HG03432 (cell line): ENCODE measurements around the gene PIEZO1.

Experiments used
- ATAC-seq: cut with Tn5 transposase; IDR thresholded peaks from one replicate; pipeline ENCODE4 v1.9.1; 2021; ENCODE audit warnings: mild to moderate bottlenecking, moderate library complexity; ENCODE audit not compliant: unreplicated experiment

Gene PIEZO1

DNA sequence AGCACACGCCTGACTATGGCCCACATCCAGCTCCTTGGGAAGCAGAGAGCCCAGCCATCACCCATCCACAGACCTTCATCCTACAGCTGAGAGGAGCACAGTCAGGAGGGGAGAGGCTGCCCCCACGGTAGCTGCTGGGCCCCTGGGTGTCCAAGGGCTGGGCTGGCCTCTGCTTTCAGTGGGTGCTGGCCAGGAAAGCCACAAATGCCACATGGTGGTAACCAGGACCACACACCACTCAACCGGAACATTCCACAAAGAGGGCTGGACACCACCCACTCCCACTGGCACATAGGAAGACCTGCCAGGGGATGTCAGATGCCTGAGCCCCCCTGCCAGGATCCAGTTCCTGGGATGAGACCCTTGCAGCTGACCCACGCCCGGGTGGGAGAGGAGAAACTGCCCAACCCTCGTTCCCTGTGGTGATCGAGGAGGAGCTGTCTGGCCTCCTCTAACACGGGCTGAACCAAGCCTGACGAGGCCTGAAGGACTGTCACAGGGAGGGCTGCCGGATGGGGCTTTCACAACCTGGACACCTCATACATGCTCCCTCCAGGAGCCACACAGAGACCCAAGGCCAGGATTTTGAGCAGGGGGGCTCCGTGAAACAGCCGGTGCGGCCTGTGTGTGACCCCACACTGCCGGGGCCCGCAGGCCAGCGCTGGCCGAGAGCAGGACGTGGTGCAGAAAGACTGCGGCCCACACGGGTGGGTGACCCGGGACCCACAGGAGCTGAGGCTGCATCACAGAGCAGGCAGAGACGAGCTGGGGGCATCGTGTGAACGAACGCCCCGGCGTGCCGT is 30.7 kb downstream of the PIEZO1 start:
- ATAC-seq, result no peak

DNA sequence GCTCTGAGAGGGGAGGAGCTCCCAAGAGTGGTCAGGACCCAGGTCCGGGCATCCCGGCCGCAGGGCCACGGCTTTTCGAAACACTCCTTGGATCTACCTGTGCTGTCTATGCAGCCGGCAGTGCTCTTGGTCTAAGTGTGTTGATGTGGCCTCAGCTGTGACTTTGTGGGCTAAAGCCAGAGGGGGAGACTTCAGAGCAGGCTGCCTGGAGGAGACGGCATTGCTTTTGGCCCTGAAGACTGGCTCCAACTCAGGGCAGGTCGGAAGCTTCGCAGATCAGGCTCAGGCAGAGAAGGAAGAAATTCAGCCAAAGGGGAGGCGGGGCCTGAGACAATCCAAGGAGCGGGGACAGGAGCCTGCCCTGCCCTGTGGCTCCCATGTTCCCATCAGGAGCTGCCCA is 31.4 kb downstream of the PIEZO1 start:
- ATAC-seq, result no peak

DNA sequence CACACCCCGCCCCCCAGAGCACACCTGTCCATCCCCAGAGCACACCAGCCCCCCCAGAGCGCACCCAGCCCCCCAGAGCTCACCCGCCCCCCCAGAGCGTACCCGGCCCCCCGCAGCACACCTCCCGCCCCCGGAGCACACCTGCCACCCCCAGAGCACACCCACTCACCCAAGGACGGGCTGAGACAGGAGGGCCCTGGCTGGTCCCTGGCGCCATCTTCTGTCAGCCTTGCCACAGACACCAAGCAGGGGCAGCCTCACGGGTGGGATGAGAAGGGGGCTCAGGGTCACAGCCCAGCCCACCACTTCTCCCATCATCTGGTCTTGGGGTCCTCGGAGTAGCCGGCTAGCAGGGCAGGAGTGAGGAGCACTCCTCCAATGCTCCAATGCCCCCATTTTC is 31.8 kb downstream of the PIEZO1 start:
- no peak for ATAC-seq

DNA sequence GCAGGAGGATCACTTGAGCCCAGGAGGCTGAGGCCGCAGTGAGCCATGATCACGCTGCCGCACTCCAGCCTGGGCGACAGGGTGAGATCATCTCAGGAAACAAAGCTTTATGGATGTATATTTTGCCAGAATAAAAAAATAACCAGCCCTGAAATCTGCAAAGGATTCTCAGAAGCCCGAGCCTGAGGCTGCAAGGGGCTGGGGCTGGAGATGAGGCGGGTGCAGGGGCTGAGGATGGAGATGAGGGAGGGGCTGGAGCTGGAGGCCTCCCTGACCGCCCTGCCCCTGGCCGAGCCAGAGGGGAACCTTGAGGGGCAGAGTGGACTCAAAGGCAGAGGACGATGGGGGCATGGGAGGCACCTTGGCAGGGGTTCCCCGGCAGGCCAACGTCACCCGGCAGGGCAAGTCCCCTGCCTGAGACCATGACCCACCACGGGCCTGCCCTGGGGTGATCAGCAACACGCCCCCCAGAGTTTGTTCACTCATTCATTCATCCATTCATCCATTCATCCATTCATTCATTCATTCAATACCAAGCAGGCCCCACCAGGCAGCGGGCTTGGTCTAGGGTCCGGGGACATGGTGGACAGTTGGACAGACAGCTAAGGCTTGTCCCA is 32.5 kb downstream of the PIEZO1 start:
- no peak for ATAC-seq

DNA sequence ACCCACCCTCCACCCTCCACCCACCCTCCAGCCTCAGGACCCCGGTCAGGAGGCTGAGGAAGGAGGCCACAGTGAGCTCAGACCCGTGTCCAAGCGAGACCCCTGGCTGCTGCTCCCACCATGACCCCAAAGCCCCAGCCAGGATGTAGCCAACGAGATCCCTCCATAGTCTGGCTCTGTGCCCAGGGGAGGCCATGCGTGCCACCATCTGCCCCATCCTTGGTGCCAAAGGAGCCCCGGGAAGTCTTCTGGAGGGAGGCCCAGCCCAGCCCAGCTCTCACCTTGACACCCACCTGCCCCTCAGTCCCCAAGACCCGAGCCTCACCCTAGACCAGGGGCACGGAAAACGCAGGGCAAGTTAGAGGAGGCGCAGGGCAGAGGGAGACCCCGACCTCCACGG is 34.2 kb downstream of the PIEZO1 start:
- no peak for ATAC-seq

DNA sequence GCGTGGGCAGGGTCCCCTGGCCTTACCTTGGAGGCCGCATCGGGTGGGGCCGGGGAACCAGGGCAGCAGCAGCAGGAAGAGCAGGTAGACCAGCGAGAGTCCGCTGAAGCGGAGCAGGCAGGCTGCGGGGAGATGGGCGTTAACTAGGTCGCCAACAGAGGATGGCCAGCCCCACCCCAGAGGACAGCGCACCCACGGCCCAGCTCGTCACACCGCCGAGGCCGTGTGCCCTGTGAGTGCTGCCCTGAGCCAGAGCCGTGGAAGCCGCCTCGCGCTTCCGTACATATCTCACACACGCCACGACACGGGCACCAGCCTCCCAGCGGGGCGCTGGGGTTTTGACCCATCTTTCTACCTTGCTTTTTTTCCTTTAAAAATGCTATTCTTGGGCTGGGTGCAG is 35.7 kb downstream of the PIEZO1 start:
- no peak for ATAC-seq

DNA sequence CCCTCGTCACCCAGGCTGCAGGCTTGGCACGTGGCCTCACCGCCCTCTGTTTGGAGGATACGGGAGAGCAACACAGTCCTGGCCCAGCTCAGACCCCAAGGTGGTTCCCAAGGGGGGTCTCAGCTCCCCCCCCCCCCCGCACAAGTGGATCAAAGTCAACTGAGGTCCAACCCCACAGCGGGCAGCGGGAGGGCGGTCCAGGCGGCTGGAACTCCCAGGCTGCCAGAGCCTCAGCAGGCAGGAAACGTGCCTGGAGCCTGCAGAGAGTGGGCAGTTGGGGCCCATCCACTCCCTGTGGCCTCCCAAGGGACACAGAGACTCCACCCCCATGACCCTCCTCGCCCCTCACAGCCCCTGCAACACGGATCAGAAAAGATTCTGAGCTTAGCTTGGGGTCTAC is 36.7 kb downstream of the PIEZO1 start:
- ATAC-seq, result no peak

DNA sequence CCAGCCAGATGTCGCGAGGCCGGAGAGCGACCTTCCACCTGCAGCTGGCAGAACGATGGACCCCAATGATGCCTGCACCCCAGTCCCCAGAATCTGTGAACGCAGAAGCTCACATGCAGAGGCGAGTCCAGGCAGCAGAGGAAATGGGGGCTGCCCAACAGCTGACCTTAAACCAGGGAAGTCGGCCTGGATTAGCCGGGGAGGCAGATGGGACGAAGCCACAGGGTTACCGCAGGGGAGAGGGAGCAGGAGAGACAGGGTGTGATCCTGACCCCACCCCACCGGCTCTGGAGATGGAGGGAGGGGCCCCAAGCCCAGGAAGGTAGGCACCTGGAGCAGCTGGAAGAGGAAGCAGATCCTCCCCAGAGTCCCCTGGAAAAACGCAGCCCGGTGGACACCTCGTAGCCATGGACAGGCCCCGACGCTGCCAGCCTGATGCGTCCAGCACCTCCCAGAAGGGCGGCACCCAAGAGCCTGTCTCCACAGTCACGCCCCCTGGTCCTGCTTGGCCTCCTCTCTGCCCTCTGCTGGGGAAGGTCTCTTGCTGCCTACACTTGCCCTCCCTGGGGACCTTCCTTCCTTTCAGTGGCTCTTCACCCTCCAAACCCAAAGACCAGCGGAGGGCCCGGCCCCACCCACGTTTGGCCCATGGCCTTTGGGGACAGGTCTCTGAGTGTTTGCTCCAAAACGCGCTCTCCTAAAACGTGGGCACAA is 37.3 kb downstream of the PIEZO1 start:
- ATAC-seq, result no peak

DNA sequence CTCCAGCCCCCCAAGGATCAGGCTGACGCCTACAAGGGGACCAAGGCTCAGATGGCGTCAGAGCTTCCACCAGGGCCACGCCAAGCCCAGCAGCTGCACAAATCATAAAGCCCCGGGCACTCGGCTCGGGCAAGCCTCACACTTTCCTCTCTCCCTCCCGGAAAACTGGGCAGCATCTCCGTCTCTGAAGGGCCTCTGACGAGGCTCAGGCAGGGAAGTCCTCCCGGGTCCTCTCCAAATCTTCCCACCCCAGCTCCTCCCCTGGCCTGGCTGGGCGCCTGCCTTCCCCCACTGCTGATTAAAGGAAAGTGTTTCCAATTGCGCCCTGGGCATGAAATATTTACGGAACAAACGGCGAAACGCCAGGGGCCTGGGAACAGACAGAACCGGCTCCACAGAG is 38.5 kb downstream of the PIEZO1 start:
- ATAC-seq, result no peak

DNA sequence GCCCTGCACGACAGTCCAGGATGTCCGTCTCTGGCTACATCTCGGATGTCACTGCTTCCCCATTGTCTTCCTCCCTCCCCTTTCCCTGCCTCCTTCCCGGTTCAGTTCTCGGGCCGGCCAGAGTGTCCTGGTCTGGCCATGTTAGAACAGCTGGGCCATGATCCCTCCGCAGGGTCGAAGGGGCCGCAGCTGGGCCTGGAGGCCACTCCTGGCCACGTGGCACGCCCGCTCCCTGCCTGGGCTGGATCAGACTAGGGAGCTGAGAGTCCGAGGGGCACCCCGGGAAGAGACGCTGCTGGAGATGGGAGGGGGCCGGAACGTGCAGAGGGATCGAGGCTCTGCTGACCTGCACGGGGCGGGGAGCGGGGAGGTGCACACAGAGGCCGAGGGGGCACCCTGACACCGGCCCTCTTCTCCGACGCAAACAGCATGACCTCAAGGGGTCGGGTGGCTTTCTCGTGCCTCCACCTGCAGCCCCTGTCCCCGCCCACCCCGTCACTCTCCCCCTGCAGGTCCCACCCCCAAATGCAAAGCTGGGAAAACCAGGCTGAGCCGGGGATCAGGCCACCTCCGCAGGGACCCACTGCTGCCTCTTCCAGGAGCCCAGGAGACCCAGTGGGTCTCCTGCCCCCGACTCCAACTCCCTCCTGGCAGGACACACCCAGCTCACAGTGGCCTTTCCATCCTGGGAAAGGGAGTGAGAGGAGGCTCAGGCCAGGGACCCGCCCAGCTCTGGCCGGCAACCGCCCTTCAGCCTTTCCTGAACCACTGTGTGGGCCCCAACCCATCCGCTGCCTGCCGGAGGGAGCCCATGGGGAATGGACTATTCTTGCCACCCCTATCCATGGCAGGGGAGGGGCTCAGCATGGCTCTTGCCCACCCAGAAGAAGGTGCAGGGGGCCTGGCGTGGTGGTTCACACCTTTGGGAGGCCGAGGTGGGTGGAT is 40.2 kb downstream of the PIEZO1 start:
- no peak for ATAC-seq

DNA sequence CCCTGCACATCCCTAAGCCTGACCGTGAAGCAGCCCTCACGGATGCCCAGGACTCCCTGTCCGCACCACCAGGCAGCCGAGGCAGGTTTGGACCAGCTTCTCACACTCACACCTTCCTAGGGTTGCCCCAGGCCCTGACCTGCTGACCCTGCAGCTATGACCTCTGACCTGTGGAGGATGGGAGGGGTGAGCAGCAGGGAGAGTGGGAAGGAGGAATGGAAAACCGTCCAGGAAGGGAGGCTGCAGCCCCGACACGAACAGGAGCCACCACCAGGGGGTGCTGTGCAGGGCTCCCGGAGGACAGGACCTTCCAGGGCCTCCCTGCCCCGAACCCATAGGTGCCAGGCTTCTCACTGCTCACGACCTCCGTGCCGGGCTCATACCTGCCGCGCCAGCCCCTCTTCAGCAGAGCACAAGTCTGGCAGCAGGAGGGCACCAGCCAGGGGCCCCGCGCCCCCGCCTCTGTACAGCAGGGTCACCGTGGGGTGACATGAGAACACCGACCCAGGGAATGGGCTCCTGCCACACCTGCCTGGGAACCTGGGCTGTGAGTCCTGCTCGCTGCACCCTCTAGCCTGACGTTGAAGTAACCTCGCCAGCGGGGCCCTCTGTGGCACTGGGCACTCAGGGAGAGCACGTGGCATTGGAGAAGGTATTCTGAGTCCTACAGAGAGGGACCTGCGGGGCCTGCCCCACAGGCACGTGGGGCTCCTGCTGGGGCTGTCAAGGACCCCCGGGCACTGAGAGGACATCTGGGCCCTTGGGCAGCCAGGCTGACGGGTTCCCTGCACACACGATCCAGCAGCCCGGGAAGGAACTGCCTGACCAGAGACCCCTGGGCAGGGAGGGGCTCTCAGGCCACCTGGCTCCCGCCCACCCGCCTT is 41.1 kb downstream of the PIEZO1 start:
- ATAC-seq, result no peak

DNA sequence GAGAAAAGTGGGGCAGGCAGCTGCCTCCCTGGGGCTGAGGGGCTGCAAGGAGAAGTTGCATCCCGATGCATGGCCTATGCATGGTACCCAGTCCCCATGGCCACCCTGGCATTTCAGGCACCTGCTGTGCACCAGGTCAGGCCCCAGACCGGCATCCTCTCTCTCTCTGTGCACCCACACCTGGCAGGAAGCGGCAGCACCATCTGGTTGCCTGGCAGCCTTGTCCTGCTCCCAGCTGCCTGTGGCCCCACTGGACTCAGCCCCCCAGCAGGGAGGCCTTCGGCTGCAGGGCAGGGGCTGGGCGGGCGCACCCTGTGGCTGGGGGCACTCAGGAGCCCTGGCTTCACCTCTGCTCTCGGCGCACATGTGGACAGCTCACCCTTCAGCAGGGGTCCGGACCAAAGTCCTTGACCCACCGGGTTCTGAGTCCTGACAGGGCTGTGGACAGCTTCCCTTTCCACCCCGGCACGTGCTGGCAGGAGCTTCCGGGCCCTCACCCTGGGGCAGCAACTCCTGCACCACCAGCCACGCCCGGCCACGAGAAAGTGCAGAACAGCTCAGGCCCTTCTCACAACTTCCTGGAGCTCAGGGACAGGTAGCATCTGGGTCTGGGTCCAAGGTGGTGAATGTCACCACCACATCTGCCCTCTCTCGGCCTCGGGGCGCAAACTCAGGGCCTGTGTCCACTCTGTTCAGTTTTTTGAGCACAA is 42.0 kb downstream of the PIEZO1 start:
- ATAC-seq, result no peak

DNA sequence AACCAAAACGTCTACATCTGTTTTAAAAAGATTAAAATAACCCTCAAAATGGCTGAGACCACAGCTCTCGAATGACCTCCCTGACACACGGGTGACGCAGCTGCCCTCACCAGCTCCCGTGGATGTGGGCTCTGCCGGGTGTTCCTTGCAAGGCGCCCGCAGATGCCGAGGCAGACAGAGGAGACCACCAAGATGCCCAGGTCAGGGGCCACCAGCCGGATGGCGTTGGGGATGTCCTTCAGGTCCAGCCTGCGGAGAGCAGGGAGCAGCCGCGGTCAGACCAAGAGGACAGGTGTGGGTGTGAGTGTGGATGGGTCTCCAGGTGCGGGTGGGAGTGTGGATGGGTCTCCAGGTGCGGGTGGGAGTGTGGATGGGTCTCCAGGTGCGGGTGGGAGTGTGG is 43.7 kb downstream of the PIEZO1 start:
- no peak for ATAC-seq

DNA sequence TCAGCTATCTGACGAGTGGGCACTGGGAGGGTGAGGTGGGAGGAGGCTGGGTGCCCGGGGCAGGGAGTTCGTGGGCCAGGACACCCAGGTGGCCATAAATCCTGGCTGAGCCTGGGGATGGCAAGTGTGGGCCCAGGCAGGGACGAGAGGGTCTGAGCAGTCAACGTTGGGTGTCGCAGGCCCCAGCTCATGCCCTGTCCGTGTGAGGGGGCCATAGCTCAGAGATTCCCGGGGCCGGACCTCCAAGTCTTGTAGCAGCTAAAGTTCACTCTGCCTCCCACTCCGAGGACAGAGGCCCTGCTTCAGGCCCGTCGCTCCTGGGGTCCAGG is 44.3 kb downstream of the PIEZO1 start:
- ATAC-seq, result no peak

DNA sequence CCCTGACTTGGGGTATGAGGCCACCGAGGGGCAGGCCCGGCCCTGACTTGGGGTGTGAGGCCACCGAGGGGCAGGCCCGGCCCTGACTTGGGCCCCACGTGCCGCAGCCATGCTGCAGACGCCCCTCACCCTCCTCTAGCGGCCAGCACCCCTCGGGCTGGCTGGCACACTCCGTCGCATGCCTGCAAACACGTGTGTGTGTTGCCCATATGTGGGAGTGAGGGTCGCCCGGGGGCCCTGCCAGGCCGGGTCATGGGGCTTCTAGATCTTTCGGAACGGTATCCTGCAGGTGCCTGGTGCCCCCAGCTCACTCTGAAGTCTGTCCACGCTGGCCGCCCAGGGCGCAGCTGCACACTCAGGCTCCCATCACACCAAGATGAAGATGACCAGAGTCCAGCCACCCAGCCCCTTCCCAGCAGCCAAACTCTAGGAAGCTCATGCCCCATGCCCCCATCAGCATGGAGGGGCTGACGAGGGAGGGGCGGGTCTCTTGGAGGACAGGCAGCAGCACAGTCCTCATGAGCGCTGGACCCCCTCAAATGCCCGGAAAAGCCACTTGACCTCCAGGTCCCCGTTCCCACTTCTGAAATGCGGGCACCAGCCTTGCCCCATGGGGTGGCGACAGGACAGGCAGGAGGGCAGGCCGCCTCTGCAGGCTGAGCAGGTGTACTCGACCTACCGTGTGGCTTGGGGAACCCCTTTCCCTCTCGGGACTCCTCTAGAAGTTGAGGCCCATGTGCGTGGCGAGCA is 44.9 kb downstream of the PIEZO1 start:
- ATAC-seq, result no peak

DNA sequence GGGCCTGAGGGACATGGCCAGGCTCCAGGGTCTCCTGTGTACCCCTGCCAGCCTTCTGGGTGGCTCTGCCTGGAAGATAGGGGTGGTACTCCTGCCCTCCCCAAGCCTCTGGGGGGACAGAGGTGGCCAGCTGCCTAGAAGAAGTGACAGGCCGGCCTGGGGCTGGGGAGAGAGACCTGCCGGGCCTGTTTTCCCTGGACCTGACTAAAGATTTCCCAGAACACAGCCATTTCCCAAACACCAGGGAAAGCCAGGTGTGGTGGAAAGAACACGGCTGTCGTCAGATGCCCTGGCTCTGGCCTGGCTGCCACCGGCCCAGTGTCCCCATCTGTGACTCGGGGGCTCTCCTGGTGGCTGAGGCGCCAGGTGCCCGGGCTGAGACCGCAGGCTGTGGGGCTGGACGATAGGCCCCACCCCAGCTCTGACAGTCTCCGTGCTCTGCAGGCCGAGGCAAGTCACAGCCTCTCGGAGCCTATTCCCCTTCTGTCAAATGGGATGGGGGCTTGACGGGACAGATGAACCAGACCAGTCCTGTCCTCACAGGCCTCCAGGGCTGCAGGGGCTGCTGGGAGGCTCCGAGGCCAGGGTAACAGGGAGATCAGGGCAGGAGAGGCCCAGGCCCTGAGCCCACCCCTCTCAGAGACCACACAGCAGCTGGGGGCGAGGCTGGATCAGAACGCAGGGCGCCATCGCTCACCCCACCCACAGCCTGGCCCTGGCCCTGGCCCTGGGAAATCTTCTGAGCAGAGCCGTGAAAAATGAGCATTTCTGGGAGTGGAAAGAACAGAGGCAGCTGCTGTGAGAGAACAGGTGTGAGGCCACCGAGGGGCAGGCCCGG is 45.7 kb downstream of the PIEZO1 start:
- no peak for ATAC-seq

DNA sequence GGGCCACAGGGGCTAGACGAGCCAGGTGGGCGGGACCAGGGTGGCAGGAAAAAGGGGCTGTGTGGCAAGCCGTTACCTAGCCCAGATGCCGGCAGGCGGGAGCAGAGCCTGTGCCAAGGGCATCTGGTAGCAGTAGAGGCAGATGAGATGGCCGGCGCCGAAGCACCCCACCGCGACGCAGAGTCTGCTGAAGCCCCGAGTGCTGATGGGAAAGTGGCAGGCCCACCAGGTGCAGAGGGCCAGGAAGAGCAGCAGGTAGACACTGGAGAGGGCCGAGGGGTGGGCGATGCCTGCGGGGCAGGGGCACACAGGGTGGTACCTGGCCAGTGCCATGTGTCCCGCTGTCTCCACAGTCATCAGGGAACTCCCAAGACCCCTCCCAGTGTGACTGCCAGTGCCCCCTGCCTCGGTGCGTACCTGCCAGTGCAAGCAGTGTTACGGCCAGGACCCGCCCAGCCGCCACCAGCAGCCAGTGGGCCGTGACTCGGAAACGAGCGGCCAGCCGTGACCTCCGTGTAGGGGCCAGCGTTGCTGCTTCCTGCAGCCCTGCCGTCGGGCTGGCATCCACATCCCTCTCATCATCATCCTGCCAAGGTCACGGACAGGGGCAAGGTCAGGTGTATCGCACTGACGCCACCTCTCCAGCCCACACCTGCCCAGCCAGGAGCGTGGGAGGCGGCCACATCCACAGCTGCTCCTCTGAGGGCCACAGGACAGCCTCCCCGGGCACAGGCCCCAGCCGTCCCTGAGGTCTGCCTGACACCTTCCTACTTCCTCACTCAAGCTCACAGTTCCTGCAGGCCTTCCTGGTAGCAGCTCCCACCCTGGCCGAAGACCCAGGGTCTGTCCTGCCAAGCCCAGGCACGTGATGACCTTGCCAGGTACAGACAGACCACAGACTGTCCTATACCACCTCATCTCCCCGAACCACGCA is 46.6 kb downstream of the PIEZO1 start:
- no peak for ATAC-seq
